ENCODE measurements around the gene INPP5E. TPM values are rescaled to one million over a fixed set of nuclear protein-coding genes. Genes with fewer than 3 reads are reported as not detected.

Gene INPP5E
- total RNA-seq, 4 donors from 2014 or later = 6.7 to 19.8 (median 19.2) TPM

DNA sequence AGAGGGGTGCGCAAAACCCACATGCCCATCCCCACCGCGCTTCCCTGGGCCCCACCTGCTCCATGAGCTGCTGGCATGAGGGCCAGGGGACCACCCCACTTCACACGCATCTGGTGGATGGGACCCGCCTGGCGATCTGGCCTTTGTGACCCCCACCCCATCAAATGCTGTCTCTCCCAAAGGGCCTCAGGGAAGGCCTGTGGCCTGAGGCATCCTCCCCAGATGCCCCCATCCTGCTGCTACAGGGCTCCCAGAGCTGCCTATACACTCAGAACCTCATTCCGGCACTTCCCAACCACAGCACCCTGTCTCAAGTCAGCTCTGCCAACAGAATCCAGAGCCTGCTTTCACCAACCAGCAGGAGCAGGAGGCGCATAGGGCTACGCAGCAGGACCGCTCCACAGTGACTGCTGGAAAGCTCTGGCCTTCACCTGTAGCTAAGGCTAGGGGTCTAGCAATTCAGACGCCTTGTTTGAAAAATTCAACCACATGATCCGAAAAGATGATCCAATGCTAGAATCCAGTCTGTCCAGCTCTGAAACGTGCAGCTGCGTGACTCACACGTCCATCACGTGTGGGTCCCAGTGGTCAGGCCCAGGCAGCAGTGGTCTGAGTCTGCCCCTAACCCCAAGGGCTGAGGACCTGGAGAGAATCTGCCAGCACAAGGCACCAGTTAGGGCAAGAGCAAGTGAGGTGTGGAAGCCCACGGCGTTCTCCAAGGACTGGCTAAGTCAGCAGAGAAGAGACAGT, 38.3 kb downstream of the INPP5E start:
- Histone ChIP-seq H3K4me3 (no peak overlapping the region), H3K27me3 (no peaks in the 10 kb centered on the region), H3K27ac (no peak overlapping the region), H3K36me3 (peaks cover 0 to 45% (median 0%) of the 10 kb centered on the region in 3 donors), H3K4me1 (peaks cover 0 to 38% (median 21%) of the 10 kb centered on the region in 4 donors), H3K9me3 (no peaks in the 10 kb centered on the region)
- TF ChIP-seq POLR2A (IDR thresholded peaks at IDR 0.05) = no peak
- TF ChIP-seq, protein P1, sequence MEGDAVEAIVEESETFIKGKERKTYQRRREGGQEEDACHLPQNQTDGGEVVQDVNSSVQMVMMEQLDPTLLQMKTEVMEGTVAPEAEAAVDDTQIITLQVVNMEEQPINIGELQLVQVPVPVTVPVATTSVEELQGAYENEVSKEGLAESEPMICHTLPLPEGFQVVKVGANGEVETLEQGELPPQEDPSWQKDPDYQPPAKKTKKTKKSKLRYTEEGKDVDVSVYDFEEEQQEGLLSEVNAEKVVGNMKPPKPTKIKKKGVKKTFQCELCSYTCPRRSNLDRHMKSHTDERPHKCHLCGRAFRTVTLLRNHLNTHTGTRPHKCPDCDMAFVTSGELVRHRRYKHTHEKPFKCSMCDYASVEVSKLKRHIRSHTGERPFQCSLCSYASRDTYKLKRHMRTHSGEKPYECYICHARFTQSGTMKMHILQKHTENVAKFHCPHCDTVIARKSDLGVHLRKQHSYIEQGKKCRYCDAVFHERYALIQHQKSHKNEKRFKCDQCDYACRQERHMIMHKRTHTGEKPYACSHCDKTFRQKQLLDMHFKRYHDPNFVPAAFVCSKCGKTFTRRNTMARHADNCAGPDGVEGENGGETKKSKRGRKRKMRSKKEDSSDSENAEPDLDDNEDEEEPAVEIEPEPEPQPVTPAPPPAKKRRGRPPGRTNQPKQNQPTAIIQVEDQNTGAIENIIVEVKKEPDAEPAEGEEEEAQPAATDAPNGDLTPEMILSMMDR (IDR thresholded peaks at IDR 0.05) = no peak
- no peak for DNase-seq

DNA sequence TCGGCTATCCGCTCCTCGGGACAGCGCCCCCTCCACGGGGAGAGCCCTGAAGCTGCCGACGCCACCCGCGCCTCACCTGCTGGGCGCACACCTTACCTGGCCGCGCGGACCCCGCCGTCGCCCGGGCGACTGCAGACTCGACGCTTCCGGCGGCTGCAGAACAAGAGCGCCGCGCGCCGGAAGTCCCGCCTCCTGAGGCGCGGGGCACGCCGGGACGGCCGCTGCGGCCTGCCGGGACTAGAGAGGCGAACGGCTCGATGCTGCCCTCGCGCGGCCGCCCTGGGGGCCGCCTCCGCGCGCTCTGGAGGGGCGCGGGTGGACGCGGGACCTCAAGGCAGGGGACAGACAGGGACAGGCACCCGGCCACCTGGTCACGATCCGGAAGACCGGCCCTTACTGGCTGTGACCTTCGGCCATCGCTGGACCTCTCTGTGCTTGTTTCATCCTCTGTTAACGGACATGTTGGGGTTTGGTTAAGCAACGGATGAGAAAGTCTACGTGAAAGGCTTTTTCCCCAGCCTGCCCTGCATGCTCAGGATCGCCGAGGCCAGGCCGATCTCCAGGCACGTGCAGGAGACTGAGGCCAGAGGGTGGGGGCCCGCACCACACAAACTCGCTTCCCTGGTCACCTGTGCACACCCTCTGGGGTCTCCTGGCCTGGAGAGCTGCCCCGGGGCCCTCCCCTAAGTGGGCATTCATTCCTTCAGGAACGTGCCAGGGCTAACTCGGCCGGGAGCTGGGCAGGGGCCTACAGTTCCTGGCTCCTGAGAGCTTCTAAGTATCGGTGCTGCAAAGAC, 39.4 kb downstream of the INPP5E start, which contains the start of gene SNAPC4:
Gene SNAPC4, minus strand, starts transcription at position 133 of the 797 bp plus-strand sequence. CDS start 1,742 bp downstream, outside the sequence.
- Histone ChIP-seq H3K9me3 (no peaks in the 10 kb centered on the region), H3K4me3 (peak within 1 kb of the TSS; percentile 90 to 99 (median 94)), H3K4me1 (peaks cover 0 to 38% (median 26%) of the 10 kb centered on the region in 4 donors), H3K36me3 (peaks cover 0 to 43% (median 0%) of the 10 kb centered on the region in 3 donors), H3K27ac (peak within 1 kb of the TSS; percentile 18 to 86 (median 28)), H3K27me3 (no peaks in the 10 kb centered on the region)
- DNase-seq = peak; percentile 82 to 93 (median 92)
- peak; percentile 36 to 40 for TF ChIP-seq POLR2A (IDR thresholded peaks at IDR 0.05)
- TF ChIP-seq, protein P1 (IDR thresholded peaks at IDR 0.05) = peak; percentile 92 to 98 (median 96)

DNA sequence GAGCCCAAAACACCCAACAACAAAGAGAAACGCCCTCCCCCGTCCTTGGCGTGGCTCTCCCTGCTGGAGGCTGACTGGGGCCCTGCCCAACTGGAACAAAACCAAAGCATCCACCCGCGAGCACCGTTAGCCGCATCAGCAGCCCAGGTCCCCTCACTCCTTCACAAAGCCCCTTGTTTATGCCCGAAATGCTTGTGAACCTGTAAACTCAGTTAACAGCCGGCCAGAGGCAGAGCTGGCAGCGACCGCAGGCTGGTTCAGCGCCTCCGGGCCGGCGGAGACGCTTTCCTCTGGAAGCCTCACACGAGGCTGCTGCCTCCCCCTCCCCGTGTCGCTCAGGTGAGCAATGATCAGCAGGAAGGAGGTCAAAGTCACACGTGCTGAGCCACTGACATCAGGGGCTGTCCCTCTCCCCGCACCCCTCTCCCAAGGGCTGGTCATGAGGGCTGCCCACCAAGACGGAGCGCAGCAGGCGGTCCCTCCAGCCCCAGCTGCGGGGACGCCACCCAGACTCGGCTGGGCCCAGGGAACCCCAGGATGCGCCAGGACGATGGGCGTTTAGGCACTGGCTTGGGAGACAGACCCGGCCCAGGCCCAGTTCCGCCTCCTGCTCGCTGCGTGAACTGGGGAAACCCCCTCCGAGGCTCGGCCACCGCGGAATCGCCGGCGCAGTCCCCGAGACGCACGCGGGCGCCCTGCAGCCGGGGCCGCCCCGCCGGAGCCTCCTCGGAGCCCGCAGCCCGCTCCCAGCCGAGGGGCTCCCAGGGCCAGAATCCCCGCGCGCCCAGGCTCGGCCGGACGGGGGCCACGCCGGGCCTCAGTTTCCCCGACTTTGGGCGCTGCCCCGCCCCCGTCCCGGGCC, 40.2 kb downstream of the INPP5E start:
- Histone ChIP-seq H3K4me1 (peaks cover 0 to 32% (median 22%) of the 10 kb centered on the region in 4 donors), H3K36me3 (peaks cover 0 to 43% (median 0%) of the 10 kb centered on the region in 3 donors), H3K9me3 (no peaks in the 10 kb centered on the region), H3K4me3 (peak overlapping the region; percentile 90 to 99 (median 94)), H3K27ac (peak overlapping the region; percentile 18 to 86 (median 28)), H3K27me3 (no peaks in the 10 kb centered on the region)
- no peak for TF ChIP-seq POLR2A (IDR thresholded peaks at IDR 0.05)
- TF ChIP-seq, protein P1 (IDR thresholded peaks at IDR 0.05) = no peak
- no peak for DNase-seq

DNA sequence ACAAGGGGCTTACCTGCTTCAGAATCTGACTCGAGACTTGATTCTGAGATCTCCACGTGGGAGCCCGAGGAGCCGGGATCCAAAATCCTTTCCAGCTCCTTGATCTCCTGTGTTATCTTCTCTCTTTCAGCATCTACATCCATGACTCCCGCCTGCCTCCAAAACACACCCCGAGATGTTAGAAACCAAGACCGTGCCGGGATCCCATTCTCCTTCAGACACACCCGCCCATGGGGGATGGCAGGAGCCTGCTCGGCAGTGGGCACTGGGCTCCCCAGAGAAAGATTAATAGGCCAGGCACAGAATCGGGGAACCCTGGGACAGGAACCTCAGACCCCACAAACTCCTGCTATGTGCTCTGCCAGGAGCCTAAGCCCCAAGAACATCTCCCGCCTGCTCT, 41.4 kb downstream of the INPP5E start:
- H3K4me3 ChIP-seq = no peak overlapping the region
- H3K36me3 ChIP-seq = peaks cover 0 to 44% (median 0%) of the 10 kb centered on the region in 3 donors

More for the DNA sequence above, 41.4 kb downstream of the INPP5E start:
- TF ChIP-seq POLR2A (IDR thresholded peaks at IDR 0.05) = no peak
- TF ChIP-seq, protein P1 (IDR thresholded peaks at IDR 0.05) = no peak
- Histone ChIP-seq H3K4me1 (peaks cover 0 to 29% (median 14%) of the 10 kb centered on the region in 4 donors), H3K9me3 (no peaks in the 10 kb centered on the region), H3K27me3 (no peaks in the 10 kb centered on the region), H3K27ac (no peak overlapping the region)
- no peak for DNase-seq
